ENCODE data around the gene ATAD2B. TPM values are rescaled to one million over a fixed set of nuclear protein-coding genes. Genes with fewer than 3 reads are reported as not detected.

ATAD2B gene
- total and polyA plus RNA-seq, 2 of the 8 experiments (the other 6 are each of a cell fraction or from before 2014, with no cell fraction given), result 3.4 to 16.1 TPM

- ChIA-PET CTCF (ENCODE audit: partially characterized antibody) (interaction anchor here (0.6 to 1.7 kb wide), 2 partner anchors 25 to 73 kb away, joined by 3 read pairs; no protein-coding TSS in a partner anchor), POLR2A (ENCODE audit: partially characterized antibody) (interaction anchor here (0.7 kb wide), 1 partner anchor 977 kb away, joined by 3 read pairs; no protein-coding TSS in a partner anchor)
- no peaks in the 10 kb centered on the region for H3K23me2 ChIP-seq (ENCODE audit: low read depth, low read length)
- H3K9me3 ChIP-seq (ENCODE audit: insufficient read depth in 2 of 2, low read depth in 1 of 2, low read length in 1 of 2), result no peaks in the 10 kb centered on the region
- H3K36me3 ChIP-seq (ENCODE audit: control insufficient read depth in 2 of 4, insufficient read depth in 4 of 4, low read length in 3 of 4), result peaks cover 0 to 5% (median 0%) of the 10 kb centered on the region in 4 experiments; a peak in 2 of 8 replicates
- no peak overlapping the region for H2BK12ac ChIP-seq (ENCODE audit: low read depth, low read length)
- TF ChIP-seq PHF8 (conservative IDR thresholded peaks at IDR 0.05; ENCODE audit: low read depth, low read length), result no peak
- no peak for TF ChIP-seq GABPA (IDR thresholded peaks at IDR 0.05; ENCODE audit: borderline replicate concordance, insufficient read depth, low read length)
- TF ChIP-seq TEAD4 (IDR thresholded peaks at IDR 0.05; ENCODE audit: low read depth, low read length), result no peak
- TF ChIP-seq SIX5 (IDR thresholded peaks at IDR 0.05; ENCODE audit: low read depth, low read length), result no peak
- TF ChIP-seq CHD2 (IDR thresholded peaks at IDR 0.05; ENCODE audit: low read length), result no peak
- no peak for TF ChIP-seq KDM1A (IDR thresholded peaks at IDR 0.05; ENCODE audit: borderline replicate concordance, low read length)
- no peak for TF ChIP-seq EGR1 (IDR thresholded peaks at IDR 0.05; ENCODE audit: borderline replicate concordance, low read depth, low read length)
- no peak for TF ChIP-seq CTCF (IDR thresholded peaks at IDR 0.05; ENCODE audit: control extremely low read depth in 1 of 3, insufficient read depth in 1 of 3, low read depth in 1 of 3, low read length in 3 of 3)
- no peak for TF ChIP-seq TAF1 (IDR thresholded peaks at IDR 0.05; ENCODE audit: low read depth, low read length)
- TF ChIP-seq SIRT6 (IDR thresholded peaks at IDR 0.05; ENCODE audit: low read length), result no peak
- no peak overlapping the region for H4K8ac ChIP-seq (ENCODE audit: extremely low read depth, insufficient read depth, low read length)
- no peaks in the 10 kb centered on the region for H3K79me2 ChIP-seq (ENCODE audit: control insufficient read depth in 1 of 2, insufficient read depth in 2 of 2, low read length in 2 of 2)
- H3K4ac ChIP-seq (replicated peaks; ENCODE audit: insufficient read length, low read depth, low read length), result no peak overlapping the region
- H3K9ac ChIP-seq (replicated peaks in 1 of 4; ENCODE audit: extremely low read depth in 1 of 4, low read depth in 3 of 4, low read length in 3 of 4), result no peak overlapping the region
- FAIRE-seq (no peak), DNase-seq (ENCODE audit: low read depth in 1 of 2, low spot score in 2 of 2) (no peak)
- no peak overlapping the region for H2AK5ac ChIP-seq (ENCODE audit: low read depth, low read length)
- H2BK120ac ChIP-seq (replicated peaks; ENCODE audit: low read depth, low read length), result no peak overlapping the region
- no peak overlapping the region for H2BK15ac ChIP-seq (ENCODE audit: low read length)
- no peak overlapping the region for H3K23ac ChIP-seq (ENCODE audit: insufficient read length)
- H2BK20ac ChIP-seq (ENCODE audit: low read length), result no peak overlapping the region
- H2AFZ ChIP-seq (ENCODE audit: low read length), result no peak overlapping the region
- H3K4me3 ChIP-seq (ENCODE audit: extremely low read depth in 1 of 4, insufficient read depth in 2 of 4, low read depth in 3 of 4, low read length in 4 of 4), result no peak overlapping the region
- peaks cover 0 to under 1% (median 0%) of the 10 kb centered on the region in 4 experiments; a peak in 1 of 7 replicates for H3K4me1 ChIP-seq (replicated peaks in 1 of 4; ENCODE audit: control insufficient read depth in 3 of 4, insufficient read depth in 4 of 4, low read length in 3 of 4)
- H3K14ac ChIP-seq (ENCODE audit: insufficient read length), result no peak overlapping the region
- no peak overlapping the region for H4K91ac ChIP-seq (replicated peaks; ENCODE audit: insufficient read length, low read length)
- no peak overlapping the region for H3K4me2 ChIP-seq (ENCODE audit: insufficient read depth in 1 of 2, low read depth in 2 of 2, low read length in 2 of 2)
- no peak overlapping the region for H3K27ac ChIP-seq (ENCODE audit: low read depth, low read length)
- H3K18ac ChIP-seq (ENCODE audit: extremely low read depth, low read length), result no peak overlapping the region
- H4K20me1 ChIP-seq (replicated peaks in 1 of 2; ENCODE audit: control insufficient read depth in 1 of 2, insufficient read depth in 2 of 2, low read length in 2 of 2), result no peaks in the 10 kb centered on the region
- 45% methylated on average over 2 of the region's 2 CpGs; no CpG with 5 or more reads in 1 of the 2 experiments for WGBS, 2 experiments (ENCODE audit: extremely low coverage in 1 of 2, insufficient coverage in 1 of 2, insufficient read length in 1 of 2, insufficient replicate concordance in 2 of 2, low coverage in 1 of 2, low lambda C conversion rate in 2 of 2, missing lambda C conversion rate in 1 of 2)
- no peaks in the 10 kb centered on the region for H3K27me3 ChIP-seq (replicated peaks in 1 of 4; ENCODE audit: control insufficient read depth in 3 of 4, extremely low read depth in 1 of 4, insufficient read depth in 3 of 4, low read length in 3 of 4)
- no peak overlapping the region for H2BK5ac ChIP-seq (ENCODE audit: low read depth, low read length)
- no peak overlapping the region for H4K5ac ChIP-seq (ENCODE audit: insufficient read length, low read depth, low read length)
- no peaks in the 10 kb centered on the region for H3K79me1 ChIP-seq (ENCODE audit: low read depth, low read length)
- H3K56ac ChIP-seq (replicated peaks; ENCODE audit: insufficient read length, low read depth, low read length), result no peak overlapping the region
These were observed 120.7 kb downstream of the ATAD2B start for GRCh38 chr2:23806201-23806600.

Data from H1 (cell line).